Mesothelial cell of epicardium (in vitro differentiated cells): ENCODE data around the gene PLCL2. TPM values are rescaled to one million over a fixed set of nuclear protein-coding genes. Genes with fewer than 3 reads are reported as not detected.

Experiments
- DNase-seq, 2 experiments: peaks; one replicate each; pipeline ENCODE4 v3.0.0; 2021; ENCODE audit warnings: low spot score in 2 of 2; ENCODE audit not compliant: unreplicated experiment in 2 of 2
- H3K27ac Mint-ChIP-seq: 2 replicates; pipeline ENCODE4 v1.8.0; 2021; ENCODE audit warnings: mixed read lengths
- H3K27me3 Mint-ChIP-seq: 2 replicates; pipeline ENCODE4 v1.8.0; 2021; ENCODE audit warnings: low read depth, mixed read lengths
- H3K36me3 Mint-ChIP-seq: 2 replicates; pipeline ENCODE4 v1.8.0; 2021; ENCODE audit warnings: mixed read lengths
- H3K4me1 Mint-ChIP-seq: 2 replicates; pipeline ENCODE4 v1.8.0; 2021; ENCODE audit warnings: mixed read lengths
- H3K4me3 Mint-ChIP-seq: 2 replicates; pipeline ENCODE4 v1.8.0; 2021; ENCODE audit warnings: mild to moderate bottlenecking, moderate library complexity, mixed read lengths
- H3K9me3 Mint-ChIP-seq: 2 replicates; pipeline ENCODE4 v1.8.0; 2021; ENCODE audit warnings: mixed read lengths
- total RNA-seq: library from RNA; stranded (reverse); gene quantifications from 3 replicates; pipeline ENCODE4 v1.2.1, GENCODE V29; 2021
- TF ChIP-seq, protein P1 (sequence below): fragments of 200-600 bp; sonication (generic); IDR thresholded peaks from one replicate; pipeline ENCODE4 v1.5.0; 2021; ENCODE audit warnings: antibody characterized with exemption; ENCODE audit not compliant: unreplicated experiment

Gene PLCL2
- total RNA-seq, 1 donor from 2014 or later, result 3.6 TPM

DNA sequence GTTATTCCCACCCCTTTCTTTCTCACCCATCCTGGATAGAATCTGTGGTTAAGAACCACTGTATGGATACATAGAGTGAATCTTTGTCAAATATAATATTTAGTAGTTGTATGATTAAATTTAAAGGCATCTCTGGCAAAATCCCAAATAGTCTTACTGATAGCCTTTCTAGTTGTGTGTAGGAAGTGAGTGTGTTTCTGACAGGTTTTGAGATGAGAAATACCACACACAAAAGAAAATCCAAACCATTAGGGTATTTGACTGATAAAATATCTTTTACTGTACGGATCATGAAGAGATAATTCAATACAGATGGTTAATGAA lies 44.7 kb upstream of the PLCL2 start:
- no peaks in the 10 kb centered on the region for H3K36me3 Mint-ChIP-seq
- H3K4me1 Mint-ChIP-seq, result peaks cover 6% of the 10 kb centered on the region
- H3K4me3 Mint-ChIP-seq, result no peak overlapping the region
- no peaks in the 10 kb centered on the region for H3K9me3 Mint-ChIP-seq
- no peak overlapping the region for H3K27ac Mint-ChIP-seq
- TF ChIP-seq, protein P1, sequence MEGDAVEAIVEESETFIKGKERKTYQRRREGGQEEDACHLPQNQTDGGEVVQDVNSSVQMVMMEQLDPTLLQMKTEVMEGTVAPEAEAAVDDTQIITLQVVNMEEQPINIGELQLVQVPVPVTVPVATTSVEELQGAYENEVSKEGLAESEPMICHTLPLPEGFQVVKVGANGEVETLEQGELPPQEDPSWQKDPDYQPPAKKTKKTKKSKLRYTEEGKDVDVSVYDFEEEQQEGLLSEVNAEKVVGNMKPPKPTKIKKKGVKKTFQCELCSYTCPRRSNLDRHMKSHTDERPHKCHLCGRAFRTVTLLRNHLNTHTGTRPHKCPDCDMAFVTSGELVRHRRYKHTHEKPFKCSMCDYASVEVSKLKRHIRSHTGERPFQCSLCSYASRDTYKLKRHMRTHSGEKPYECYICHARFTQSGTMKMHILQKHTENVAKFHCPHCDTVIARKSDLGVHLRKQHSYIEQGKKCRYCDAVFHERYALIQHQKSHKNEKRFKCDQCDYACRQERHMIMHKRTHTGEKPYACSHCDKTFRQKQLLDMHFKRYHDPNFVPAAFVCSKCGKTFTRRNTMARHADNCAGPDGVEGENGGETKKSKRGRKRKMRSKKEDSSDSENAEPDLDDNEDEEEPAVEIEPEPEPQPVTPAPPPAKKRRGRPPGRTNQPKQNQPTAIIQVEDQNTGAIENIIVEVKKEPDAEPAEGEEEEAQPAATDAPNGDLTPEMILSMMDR, result no peak
- peaks cover 8% of the 10 kb centered on the region for H3K27me3 Mint-ChIP-seq
- no peak for DNase-seq

DNA sequence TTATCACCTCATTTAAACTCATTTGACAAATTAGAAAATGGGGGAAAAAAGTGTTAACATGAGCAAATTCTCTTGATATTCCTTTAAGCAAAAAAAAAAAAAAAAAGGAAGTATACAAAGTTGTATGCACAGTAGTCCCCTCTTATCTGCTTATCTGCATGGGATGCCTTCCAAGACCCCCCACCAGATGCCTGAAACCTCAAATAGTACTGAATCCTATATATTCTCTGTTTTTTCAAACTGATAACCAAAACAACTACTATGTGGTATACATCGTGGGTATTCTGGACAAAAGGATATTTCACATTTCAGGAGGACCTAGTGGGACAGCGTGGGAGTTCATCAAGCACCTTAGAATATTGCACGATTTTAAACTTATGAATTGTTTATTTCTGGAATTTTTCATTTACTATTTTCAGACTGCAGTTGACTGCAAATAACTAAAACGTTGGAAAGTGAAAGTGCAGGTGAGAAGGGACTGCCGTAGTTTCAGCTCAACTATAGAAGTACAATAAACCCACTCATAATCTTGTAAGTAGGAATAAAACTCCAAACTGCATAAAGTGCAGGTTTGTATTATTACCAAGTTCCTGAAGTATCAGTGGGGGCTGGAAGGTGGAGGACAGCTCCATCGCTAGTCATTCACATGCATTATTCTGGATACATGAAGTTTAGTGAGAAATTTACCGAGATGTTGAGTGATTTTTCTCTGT lies 43.6 kb upstream of the PLCL2 start:
- TF ChIP-seq, protein P1, result no peak
- Mint-ChIP-seq H3K4me1 (peaks cover 6% of the 10 kb centered on the region), H3K9me3 (no peaks in the 10 kb centered on the region), H3K27me3 (peaks cover 15% of the 10 kb centered on the region), H3K27ac (no peak overlapping the region), H3K36me3 (no peaks in the 10 kb centered on the region), H3K4me3 (no peak overlapping the region)
- DNase-seq, result no peak

DNA sequence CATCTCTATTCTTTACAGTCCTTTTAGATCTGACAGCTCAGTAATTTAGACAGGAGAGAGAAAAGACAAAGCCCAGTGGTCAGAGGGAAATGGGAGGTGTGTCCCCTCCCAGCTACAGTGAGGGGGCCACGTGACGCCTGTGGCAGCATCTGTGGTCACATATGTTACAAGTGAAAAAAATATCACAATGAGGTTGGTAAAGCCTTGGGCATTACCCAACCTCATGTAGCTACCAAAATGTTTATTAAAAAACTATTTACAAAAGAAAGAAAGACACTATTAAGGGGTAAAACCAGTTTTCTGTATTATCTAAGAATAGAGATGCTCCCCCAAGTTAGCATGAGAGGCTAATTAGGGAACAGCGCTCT lies 42.9 kb upstream of the PLCL2 start:
- Mint-ChIP-seq H3K27me3 (peaks cover 22% of the 10 kb centered on the region), H3K4me1 (peaks cover 6% of the 10 kb centered on the region), H3K27ac (no peak overlapping the region), H3K36me3 (no peaks in the 10 kb centered on the region), H3K9me3 (no peaks in the 10 kb centered on the region), H3K4me3 (no peak overlapping the region)
- no peak for DNase-seq
- TF ChIP-seq, protein P1, result no peak

DNA sequence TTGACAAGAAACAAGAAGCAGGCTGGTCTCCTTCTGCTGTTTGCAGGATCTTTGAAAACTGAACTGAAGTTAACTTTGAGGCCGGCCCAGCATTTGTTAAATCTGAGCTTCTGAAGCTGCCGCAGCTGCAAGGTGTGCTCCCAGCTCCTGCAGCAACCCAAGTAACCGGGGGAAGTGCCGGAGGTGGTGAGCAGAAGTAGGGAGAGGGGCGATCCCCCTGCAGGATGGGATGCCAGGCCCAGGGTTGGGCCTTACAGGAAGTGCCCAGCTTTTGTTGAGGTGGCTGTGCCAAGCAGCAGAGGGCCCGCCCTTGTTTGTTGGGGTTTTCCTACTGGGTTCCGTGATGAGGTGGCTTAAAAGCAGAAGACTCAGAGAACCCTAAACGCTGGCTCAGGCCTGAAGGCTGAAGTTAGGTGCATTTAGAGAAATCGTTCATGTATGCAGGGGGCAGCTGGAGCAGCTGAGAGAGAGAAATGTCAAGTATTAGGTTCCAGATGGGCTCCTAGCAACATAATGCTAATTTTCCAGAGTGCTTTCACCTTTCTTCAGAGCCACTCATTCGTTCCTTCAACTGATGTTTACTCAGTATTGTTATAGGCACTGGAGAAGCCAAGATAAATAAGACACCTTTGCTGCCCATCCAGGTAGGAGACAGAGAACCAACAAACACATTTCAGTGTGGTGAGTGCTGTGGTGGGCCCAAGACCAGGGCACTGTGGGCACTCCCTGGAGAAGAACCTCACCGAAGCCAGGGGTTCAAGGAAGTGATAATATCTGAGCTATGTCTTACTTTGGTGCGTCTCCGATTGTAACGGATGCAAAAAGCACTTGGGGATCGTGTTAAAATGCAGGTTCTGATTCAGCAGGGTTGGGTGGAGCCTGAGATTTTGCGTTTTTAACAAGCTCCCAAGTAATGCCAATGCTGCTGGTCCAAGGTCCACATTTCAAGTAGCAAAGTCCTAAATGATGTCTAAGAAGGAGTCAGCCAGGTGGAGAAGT lies 42.2 kb upstream of the PLCL2 start:
- TF ChIP-seq, protein P1, result no peak
- Mint-ChIP-seq H3K27me3 (peaks cover 24% of the 10 kb centered on the region), H3K36me3 (no peaks in the 10 kb centered on the region), H3K4me1 (peaks cover 2% of the 10 kb centered on the region), H3K9me3 (no peaks in the 10 kb centered on the region), H3K27ac (no peak overlapping the region), H3K4me3 (no peak overlapping the region)
- DNase-seq, result no peak

DNA sequence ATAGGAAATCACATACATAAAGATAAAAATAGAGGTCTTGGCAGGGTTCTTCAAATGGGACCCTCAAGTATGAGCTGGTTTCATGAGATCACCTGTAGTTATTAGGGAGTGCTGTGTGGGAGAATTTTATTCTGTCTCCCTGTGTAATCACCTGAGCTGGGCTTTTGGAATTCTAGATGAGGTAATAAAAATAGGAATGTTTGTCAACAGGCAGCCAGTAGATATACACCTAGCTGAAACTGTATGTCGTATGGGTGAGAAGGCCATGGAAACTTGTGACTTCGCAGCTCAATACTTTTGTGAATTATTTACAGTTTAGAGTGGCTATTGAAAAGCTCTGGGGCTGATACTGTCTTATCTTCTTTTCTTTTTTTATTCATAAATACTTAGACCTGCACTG lies 40.5 kb upstream of the PLCL2 start:
- H3K27ac Mint-ChIP-seq, result no peak overlapping the region
- DNase-seq, result no peak
- no peak overlapping the region for H3K4me3 Mint-ChIP-seq
- H3K9me3 Mint-ChIP-seq, result no peaks in the 10 kb centered on the region
- peaks cover 25% of the 10 kb centered on the region for H3K27me3 Mint-ChIP-seq
- no peaks in the 10 kb centered on the region for H3K4me1 Mint-ChIP-seq
- TF ChIP-seq, protein P1, result no peak
- H3K36me3 Mint-ChIP-seq, result no peaks in the 10 kb centered on the region
